22Rv1 (cell line): ENCODE measurements around the gene RAF1.

Experiments used
- ZFX ChIP-seq: fragments of 450-650 bp; IDR thresholded peaks from 2 replicates; pipeline ENCODE4 v1.6.1; 2017; ENCODE audit warnings: antibody characterized with exemption, borderline replicate concordance
- TF ChIP-seq, protein P1 (sequence below): fragments of 450-650 bp; IDR thresholded peaks from 2 replicates; pipeline ENCODE4 v1.5.1; 2017; ENCODE audit warnings: mild to moderate bottlenecking

DNA sequence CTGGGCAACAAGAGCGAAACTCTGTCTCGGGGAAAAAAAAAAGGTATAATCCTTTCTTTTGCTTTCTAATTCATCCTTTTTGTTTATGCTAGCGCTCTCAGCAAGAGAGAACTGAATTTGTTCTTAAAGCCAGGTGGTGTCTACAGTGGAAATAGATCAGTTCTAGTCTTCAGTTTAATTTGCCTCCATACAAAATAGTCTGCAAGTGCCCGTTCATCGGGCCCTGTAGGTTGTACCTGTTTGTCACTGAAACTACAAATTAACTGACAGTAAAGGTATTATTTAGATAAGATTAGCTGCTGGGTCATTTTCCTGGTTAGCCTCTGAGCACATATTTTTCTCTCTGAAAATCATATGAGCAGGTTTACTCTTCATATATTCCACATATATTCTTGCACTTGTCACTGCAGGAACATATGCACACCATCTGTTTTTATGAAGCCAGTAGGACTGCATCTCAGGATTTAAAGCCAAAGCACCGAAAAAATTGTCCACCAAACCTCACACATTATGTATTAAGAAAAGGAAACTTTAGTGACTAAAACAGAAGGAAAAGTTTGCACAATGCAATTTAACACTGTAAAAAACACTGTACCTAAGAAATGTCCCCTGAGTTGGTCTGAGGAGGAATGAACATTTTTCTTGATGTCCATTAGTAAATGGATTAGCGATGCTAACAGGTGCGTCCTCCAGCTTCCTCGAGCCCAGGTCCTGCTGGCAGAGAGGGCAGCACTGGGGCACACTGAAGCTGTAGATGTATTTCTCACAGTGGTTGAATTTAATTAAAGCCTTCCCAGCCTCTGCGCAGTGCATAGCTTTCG, 119.1 kb downstream of the RAF1 start:
- TF ChIP-seq, protein P1, sequence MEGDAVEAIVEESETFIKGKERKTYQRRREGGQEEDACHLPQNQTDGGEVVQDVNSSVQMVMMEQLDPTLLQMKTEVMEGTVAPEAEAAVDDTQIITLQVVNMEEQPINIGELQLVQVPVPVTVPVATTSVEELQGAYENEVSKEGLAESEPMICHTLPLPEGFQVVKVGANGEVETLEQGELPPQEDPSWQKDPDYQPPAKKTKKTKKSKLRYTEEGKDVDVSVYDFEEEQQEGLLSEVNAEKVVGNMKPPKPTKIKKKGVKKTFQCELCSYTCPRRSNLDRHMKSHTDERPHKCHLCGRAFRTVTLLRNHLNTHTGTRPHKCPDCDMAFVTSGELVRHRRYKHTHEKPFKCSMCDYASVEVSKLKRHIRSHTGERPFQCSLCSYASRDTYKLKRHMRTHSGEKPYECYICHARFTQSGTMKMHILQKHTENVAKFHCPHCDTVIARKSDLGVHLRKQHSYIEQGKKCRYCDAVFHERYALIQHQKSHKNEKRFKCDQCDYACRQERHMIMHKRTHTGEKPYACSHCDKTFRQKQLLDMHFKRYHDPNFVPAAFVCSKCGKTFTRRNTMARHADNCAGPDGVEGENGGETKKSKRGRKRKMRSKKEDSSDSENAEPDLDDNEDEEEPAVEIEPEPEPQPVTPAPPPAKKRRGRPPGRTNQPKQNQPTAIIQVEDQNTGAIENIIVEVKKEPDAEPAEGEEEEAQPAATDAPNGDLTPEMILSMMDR, result no peak
- TF ChIP-seq ZFX, result no peak
